WTC11 (cell line): ENCODE data around the gene TIGD7.
"Not testable (repeated sequence)": the region's sequence is repeated elsewhere in the genome, so short reads cannot be mapped to it uniquely, and the experiment has no call there.

Experiments used
- ATF2 ChIP-seq: sonication (generic); formaldehyde crosslinking; IDR thresholded peaks from 2 replicates; pipeline ENCODE4 v1.8.1; 2022; ENCODE audit warnings: low read depth, missing genetic modification reagents, borderline replicate concordance
- CTCF ChIP-seq: fragments of 200-600 bp; IDR thresholded peaks from 2 replicates; pipeline ENCODE4 v1.8.0; 2022; ENCODE audit warnings: antibody characterized with exemption
- TF ChIP-seq, protein P1 (sequence below): sonication (generic); formaldehyde crosslinking; IDR thresholded peaks from 2 replicates; pipeline ENCODE4 v1.8.1; 2022; ENCODE audit warnings: low read depth, mild to moderate bottlenecking, moderate library complexity, missing genetic modification reagents, borderline replicate concordance
- TF ChIP-seq, protein P2 (sequence below): sonication (generic); formaldehyde crosslinking; IDR thresholded peaks from 2 replicates; pipeline ENCODE4 v1.8.0; 2022; ENCODE audit warnings: missing genetic modification reagents

DNA sequence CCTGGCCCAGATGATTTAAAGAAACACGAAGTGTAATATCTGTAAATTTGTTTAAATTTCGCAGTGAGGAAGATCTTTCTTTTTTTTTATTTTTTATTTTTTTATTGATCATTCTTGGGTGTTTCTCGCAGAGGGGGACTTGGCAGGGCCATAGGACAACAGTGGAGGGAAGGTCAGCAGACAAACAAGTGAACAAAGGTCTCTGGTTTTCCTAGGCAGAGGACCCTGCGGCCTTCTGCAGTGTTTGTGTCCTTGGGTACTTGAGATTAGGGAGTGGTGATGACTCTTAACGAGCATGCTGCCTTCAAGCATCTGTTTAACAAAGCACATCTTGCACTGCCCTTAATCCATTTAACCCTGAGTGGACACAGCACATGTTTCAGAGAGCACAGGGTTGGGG is 34.5 kb downstream of the TIGD7 start:
- TF ChIP-seq CTCF, ATF2: not testable (repeated sequence)
- TF ChIP-seq, protein P1, sequence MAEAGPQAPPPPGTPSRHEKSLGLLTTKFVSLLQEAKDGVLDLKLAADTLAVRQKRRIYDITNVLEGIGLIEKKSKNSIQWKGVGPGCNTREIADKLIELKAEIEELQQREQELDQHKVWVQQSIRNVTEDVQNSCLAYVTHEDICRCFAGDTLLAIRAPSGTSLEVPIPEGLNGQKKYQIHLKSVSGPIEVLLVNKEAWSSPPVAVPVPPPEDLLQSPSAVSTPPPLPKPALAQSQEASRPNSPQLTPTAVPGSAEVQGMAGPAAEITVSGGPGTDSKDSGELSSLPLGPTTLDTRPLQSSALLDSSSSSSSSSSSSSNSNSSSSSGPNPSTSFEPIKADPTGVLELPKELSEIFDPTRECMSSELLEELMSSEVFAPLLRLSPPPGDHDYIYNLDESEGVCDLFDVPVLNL (CRISPR knock-in tag): not testable (repeated sequence)
- TF ChIP-seq, protein P2, sequence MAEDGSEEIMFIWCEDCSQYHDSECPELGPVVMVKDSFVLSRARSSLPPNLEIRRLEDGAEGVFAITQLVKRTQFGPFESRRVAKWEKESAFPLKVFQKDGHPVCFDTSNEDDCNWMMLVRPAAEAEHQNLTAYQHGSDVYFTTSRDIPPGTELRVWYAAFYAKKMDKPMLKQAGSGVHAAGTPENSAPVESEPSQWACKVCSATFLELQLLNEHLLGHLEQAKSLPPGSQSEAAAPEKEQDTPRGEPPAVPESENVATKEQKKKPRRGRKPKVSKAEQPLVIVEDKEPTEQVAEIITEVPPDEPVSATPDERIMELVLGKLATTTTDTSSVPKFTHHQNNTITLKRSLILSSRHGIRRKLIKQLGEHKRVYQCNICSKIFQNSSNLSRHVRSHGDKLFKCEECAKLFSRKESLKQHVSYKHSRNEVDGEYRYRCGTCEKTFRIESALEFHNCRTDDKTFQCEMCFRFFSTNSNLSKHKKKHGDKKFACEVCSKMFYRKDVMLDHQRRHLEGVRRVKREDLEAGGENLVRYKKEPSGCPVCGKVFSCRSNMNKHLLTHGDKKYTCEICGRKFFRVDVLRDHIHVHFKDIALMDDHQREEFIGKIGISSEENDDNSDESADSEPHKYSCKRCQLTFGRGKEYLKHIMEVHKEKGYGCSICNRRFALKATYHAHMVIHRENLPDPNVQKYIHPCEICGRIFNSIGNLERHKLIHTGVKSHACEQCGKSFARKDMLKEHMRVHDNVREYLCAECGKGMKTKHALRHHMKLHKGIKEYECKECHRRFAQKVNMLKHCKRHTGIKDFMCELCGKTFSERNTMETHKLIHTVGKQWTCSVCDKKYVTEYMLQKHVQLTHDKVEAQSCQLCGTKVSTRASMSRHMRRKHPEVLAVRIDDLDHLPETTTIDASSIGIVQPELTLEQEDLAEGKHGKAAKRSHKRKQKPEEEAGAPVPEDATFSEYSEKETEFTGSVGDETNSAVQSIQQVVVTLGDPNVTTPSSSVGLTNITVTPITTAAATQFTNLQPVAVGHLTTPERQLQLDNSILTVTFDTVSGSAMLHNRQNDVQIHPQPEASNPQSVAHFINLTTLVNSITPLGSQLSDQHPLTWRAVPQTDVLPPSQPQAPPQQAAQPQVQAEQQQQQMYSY (CRISPR knock-in tag): not testable (repeated sequence)
